Fibroblast of upper back skin (primary cell): ENCODE measurements around the gene ZNF333.

ENCODE experiments used
- DNase-seq: peaks from one replicate; pipeline ENCODE4 v3.0.0-alpha.2; 2013

Gene ZNF333

GRCh38 chr19:14689598-14690503 lies at the start of gene ZNF333:
TSS of gene ZNF333 (plus strand) at chr19:14690048. CDS start at chr19:14693492, 3,444 bp downstream.
- peak; percentile 90 for DNase-seq

GRCh38 chr19:14648506-14648905 lies 41.3 kb upstream of the ZNF333 start:
- DNase-seq: no peak

GRCh38 chr19:14649020-14649419 lies 40.8 kb upstream of the ZNF333 start:
- DNase-seq: no peak

DNA sequence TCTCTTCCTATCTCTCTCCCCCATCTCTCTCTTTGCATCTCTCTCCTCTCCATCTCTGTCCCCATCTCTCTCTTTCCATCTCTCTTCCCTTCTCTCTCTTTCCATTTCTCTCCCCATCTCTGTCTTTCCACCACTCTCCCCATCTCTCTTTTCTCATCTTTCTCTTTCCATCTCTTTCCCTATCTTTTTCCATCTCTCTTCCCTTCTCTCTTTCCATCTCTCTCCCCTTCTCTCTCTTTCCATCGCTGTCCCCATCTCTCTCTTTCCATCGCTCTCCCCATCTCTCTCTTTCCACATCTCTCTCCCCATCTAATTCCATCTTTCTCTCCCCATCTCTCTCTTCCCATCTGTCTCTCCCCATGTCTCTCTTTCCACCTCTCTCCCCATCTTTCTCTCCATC lies 39.7 kb upstream of the ZNF333 start:
- no peak for DNase-seq

GRCh38 chr19:14654786-14655560 lies 34.9 kb upstream of the ZNF333 start:
- no peak for DNase-seq

DNA sequence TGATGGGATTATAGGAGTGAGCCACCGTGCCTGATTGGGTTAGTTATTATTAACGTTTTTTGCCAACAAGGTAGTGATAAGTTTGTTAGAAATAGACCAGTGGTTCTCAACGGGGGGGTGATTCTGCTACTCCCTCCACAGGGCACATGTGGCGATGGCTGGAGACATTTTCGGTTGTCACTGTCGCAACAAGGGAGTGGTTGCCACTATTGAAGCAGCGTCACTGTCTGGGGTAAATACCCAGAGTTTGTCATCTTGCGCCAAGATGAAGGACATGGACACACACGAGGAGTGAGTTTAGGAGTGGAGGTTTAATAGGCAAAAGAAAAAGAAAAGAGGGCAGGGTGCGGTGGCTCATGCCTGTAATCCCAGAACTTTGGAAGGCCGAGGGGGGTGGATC lies 34.1 kb upstream of the ZNF333 start:
- no peak for DNase-seq

DNA sequence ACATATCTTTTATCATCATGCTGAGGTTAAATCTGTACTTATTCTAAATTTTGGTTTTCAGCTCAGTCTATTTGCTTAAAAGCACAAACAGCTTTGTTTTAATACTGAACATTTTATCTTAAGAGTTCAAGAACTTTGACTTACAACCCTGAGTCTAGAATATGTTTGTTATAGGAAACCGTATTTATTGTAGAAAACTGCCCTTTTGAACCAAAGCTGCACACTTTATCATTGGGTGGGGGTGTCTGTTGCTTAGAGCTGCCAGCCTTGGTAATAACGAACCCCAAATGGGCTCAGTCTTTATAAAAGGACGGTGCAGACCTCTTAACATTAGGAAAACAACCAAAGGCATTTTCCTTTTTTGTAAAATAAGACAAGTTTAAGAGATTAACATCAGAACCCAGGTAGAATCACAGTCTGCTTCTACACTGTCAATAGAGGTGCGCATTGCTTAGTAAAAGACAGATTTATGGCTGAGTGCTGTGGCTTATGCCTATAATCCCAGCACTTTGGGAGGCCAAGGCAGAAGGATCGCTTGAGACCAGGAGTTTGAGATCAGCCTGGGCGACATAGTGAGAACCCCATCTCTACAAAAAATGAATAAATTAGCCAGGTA lies 29.9 kb upstream of the ZNF333 start:
- no peak for DNase-seq

DNA sequence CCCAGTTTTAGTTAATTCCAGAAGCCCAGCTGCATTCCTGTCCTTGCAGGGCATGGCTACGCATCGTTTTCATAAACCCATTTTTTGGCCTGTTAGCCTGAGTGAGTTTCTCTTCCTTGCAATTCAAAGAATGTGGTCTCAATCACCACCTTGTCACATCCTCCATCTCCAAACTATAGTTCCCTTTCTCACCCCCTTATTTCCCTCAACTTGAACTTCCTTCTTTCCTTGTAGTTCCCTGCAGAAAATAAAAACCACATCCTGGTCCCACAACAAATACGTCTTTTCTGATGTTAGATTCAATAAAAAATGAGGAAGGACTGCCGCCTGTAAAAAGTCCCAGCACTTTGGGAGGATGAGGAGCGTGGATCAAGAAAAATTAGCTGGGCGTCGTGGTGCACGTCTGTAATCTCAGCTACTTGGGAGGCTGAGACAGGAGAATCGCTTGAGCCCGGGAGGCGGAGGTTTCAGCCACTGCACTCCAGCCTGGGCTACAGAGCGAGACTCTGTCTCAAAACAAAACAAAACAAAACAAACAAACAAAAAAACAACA lies 28.4 kb upstream of the ZNF333 start:
- no peak for DNase-seq

DNA sequence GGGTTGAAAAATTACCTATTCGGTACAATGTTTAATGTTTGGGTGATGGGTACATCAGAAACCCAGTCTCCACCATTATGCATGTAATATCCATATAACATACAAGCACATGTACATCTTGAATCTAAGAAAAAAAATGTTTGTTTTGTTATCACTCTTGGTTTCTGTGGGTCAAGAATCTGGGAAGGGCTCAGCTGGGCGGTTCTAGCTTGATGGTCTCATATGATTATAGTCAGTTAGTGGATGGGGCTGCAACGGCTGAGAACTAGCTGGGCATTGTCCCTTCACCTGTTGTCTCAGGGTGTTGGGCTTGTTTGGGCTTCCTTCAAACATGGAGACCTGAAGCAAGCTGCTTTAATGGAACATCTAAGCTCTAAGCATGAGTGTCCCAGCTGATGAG lies 19.9 kb upstream of the ZNF333 start:
- no peak for DNase-seq

- DNase-seq: no peak
Observed at GRCh38 chr19:14670408-14670807, 19.4 kb upstream of the ZNF333 start.

DNA sequence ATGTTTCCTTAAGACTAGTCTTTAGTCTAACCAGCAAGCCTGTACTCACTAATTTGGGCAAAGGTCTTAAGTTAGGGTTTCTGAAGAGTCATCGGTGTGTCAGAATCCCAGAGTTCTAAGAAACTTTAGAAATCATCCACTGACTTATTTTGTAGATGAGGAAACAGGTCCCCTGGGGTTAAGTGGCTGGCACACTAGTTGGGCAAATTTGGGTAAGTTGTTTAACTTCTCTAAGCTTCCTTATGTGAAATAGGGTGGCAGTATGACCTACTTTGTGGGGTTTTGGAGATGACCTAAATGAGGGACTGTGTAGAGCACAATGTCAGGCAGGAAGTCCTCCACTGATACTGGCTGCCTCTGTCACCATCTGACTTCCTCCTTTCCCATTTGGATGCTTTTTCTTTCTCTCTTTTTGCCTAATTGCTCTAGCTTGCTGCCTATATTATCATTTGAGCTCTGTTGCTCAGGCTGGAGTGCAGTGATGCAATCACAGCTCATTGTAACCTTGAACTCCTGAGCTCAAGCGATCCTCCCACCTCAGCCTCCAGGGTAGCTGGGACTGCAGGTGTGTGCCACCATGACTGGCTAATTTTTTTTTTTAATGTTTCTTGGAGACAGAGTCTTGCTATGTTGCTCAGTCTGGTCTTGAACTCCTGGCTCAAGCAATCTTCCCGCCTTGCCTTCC lies 17.5 kb upstream of the ZNF333 start:
- DNase-seq: no peak

- no peak for DNase-seq
Observed at GRCh38 chr19:14673088-14673487, 16.8 kb upstream of the ZNF333 start.

- peak; percentile 26 for DNase-seq
Observed at GRCh38 chr19:14674764-14675163, 15.1 kb upstream of the ZNF333 start, which contains the start of gene ADGRE3. TSS of gene ADGRE3 (minus strand) at chr19:14674844. CDS start at chr19:14674770, 74 bp downstream.

- DNase-seq: no peak
Observed at GRCh38 chr19:14676762-14677161, 13.1 kb upstream of the ZNF333 start.

GRCh38 chr19:14677464-14677863 lies 12.4 kb upstream of the ZNF333 start:
- DNase-seq: no peak

DNA sequence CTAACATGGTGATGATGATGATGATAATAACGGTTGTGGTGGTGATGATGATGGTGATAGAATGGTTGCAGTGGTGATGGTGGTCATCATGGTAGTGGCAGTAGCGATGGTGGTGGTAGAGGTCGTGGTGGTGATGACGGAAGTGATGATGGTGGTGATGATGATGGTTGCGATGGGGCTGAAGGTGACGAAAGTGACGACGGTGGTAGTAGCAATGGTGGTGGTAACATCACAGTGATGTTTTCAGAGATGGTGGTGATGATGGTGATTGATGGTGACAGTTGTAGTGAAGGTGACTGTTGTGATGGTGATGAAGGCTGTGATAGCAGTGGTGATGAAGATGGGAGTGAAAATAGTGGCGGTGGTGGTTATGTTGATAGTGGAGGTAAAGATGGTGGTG lies 11.6 kb upstream of the ZNF333 start:
- DNase-seq: no peak

DNA sequence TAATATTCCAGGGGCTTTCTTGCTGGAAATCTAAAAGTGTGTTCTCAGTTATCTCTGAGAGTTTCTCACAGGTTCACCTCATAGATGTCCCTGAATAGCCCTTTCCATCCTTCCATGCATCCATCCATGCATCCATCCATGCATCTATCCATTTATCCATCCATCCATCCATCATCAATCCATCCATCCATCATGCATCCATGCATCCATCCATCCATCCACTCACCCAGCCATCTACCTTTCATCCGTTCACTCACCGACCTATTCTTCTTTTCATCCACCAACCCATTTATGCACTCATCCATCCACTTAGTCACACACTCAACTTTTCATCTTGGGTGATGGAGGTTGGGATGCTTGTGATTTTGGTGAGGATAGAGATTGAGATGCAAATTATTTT lies 7.8 kb upstream of the ZNF333 start:
- DNase-seq: no peak

- DNase-seq: no peak
Observed at GRCh38 chr19:14683439-14683838, 6.4 kb upstream of the ZNF333 start.

- DNase-seq: no peak
Observed at GRCh38 chr19:14686411-14686810, 3.4 kb upstream of the ZNF333 start.

DNA sequence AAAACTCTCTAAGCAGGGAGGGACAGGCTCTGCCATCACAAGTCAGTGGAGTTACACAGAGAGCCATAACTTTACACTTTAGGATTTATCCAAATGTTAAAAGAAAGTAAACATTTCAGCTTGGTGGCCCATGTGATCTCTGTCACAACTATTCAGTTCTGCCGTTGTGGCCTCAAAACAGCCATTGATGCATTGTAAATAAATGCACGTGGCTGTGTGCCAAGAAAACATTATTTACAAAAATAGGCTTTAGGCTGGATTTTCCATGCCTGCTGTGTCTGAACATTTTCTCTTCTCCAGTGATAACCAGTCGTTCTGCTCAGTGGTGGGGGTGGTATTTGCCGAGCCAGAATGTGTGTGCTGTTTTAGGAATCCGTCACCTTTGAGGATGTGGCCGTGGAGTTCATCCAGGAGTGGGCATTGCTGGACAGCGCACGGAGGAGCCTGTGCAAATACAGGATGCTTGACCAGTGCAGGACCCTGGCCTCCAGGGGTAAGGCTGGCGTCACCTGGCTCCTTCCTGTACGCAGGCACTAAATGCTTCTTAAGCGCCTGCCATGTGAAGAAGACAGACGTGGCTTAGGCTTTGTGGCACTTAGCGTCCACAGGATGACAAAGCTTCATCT lies 4.9 kb downstream of the ZNF333 start:
- DNase-seq: no peak

- DNase-seq: no peak
Observed at GRCh38 chr19:14695471-14695870, 5.6 kb downstream of the ZNF333 start.

- DNase-seq: no peak
Observed at GRCh38 chr19:14699641-14700040, 9.8 kb downstream of the ZNF333 start.
